ENCODE results near the gene RASSF4.

GRCh38 chr10:44990302-44990655 lies 30.7 kb downstream of the RASSF4 start:
- TF ChIP-seq GATA2 (IDR thresholded peaks at IDR 0.05; ENCODE audit: low read depth, low read length) (no peak), GATA3 (IDR thresholded peaks at IDR 0.05; ENCODE audit: low read depth, low read length) (no peak)

All from SH-SY5Y (cell line).